NCI-H2107 (cell line): ENCODE measurements around the gene MXD1.

Source experiments
- DNase-seq: peaks from one replicate; lab custom pipeline; 2025; lab: John Stamatoyannopoulos, UW

The MXD1 gene

DNA sequence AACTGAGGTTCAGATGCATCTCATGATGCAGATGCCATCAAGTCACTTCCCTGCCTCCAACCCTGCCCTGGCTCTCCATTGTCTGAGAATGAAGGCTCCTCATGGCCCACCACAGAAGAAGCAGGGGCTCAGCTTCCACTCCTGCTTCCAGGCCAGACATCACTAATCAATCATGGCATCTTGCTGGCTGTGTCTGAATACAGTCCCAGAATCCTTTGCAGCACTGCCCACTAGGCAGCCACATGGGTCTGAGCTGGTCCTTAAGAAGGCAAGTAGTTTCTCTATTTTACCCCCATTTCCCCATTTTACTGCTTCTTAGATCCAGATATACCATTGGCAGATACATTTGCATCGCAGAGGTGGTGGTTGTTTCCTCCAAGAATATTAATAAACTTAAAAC is 39.2 kb downstream of the MXD1 start:
- no peak for DNase-seq

DNA sequence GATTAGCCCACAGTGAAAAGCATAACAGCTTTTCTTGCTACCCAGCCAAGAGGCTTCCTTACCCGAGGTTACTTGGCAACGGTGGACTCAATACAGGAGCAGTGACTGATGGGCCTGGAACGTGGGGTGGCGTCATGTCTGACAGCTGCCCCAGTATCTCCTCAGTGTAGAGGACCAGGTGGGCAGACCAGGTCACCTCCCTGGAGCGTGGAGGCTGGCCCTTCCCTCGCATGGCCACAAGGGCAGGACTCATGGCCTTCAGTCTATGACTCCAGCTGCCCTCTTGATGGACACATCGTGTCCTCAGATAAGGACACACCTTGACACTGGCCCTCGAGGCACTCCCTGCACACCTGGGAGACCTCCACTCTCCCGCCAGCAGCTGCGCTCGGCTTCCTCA is 40.1 kb downstream of the MXD1 start:
- DNase-seq = no peak

DNA sequence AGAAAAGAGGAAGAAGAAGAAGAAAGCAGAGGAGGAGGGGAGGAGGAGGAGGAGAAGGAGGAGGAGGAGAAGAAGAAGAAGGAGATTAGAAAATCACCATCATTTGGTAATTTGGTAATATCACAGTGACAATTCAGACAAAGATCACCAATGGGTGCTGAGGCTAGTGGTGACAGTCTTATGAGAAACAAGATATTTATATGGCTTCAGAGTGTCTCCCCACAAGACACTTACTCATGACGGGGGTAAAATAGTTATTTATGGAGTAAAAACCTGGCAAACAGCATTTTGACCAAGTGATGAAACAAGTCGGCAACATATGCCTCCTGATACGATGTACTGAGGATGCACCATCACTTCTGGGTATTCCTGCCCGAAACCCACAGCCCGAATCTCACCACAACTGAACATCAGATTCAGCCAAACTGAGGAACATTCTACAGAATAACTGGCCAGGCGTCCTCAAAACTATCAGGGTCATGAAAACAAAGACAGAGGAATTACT is 41.6 kb downstream of the MXD1 start:
- no peak for DNase-seq

DNA sequence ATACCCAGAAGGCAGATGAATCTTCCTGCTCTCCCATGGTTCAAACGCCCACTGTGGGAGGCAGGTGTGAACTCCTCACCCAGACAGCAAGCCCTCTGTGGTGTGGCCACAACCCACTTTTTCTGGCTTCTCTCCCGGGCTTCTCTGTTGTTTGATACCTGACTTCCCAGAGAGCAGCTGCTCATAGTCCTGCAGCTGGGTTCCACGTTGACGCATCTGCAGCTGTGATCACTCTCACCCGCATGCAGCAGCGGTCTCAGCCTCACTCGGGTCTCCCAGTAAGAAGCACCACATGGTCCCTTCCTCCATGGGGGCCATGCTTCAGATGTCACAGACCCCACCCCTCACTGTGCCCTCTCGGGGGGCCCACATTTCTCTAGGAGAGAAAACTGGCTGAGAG is 43.1 kb downstream of the MXD1 start:
- no peak for DNase-seq

DNA sequence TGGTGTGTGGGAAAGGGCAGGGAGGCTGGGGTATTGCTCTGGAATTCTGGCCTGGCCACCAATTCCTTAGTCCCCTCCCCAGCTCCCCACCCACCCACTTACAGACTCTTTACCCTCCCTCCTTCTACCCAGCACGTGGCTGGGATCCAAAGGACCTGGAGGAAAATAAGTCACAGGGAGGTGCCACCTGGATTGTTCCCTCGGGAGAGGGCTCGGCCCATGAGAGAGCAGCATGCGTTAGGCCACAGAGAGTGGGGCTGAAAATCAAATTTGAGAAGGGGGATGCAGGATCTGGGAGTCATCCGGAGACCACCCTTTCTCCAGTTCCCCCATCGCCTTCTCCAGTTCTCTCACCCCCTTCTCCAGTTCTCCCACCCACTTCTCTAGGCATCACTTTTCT is 43.6 kb downstream of the MXD1 start:
- no peak for DNase-seq

DNA sequence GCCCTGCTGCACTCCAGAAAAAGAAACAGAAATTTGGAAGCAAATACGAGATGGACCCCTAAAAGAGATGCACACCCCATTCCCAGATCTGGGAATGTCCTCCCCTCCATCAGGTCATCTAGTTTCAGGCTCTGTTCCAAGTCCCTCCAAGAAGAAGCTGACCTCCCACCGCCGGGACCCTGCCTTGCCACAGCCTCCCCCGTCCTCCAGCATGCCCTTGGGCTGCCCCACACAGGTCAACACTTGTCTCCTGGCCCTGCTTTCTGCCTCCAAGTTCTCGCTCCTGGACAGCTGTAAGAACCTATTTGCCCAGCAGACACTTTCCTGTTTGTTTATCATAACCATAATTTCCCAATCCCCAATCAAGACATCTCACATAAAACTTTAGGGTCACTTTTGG is 44.5 kb downstream of the MXD1 start:
- DNase-seq = no peak

DNA sequence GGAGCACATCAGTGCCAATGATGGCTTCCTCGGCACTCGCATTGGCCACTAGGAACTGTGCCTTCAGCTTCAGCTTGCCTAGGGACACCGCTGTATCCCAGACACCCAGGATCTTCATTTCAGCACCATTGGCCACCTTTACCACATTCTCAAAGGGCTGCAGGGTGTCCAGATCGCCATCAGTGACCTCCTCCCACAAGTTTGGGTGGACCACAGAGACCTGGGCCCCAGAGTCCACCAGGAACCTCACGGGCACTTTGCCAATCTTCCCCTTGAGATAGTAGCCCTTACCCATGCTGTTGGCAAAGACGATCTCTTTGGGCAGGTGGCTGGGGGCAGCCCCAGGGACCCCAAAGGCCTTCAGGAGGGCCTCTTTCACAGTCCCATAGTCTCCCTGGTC is 45.9 kb downstream of the MXD1 start:
- no peak for DNase-seq

DNA sequence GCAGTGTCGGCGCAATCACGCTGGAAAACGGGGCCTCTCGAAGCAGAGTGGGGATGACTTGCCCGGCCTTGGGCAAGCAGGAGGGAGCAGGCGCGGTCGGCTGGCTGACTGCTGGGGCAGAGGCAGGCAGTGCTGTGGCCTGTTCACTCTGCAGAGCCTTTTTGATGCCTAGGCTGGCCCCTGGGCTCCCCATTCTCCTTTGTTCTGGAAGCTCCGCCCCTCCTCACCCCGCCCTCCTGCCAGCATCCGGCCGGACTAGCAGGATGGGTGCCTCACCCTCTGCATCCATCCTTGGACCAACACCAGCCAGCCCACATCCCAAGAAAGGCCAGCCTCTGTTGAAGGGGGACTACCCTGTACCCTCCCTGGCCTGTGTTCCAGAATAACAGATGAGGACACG is 46.6 kb downstream of the MXD1 start, which contains the start of gene ASPRV1:
Gene ASPRV1, minus strand, starts transcription at position 136 of the 400 bp plus-strand sequence. CDS start 195 bp downstream, outside the sequence.
- DNase-seq = no peak

DNA sequence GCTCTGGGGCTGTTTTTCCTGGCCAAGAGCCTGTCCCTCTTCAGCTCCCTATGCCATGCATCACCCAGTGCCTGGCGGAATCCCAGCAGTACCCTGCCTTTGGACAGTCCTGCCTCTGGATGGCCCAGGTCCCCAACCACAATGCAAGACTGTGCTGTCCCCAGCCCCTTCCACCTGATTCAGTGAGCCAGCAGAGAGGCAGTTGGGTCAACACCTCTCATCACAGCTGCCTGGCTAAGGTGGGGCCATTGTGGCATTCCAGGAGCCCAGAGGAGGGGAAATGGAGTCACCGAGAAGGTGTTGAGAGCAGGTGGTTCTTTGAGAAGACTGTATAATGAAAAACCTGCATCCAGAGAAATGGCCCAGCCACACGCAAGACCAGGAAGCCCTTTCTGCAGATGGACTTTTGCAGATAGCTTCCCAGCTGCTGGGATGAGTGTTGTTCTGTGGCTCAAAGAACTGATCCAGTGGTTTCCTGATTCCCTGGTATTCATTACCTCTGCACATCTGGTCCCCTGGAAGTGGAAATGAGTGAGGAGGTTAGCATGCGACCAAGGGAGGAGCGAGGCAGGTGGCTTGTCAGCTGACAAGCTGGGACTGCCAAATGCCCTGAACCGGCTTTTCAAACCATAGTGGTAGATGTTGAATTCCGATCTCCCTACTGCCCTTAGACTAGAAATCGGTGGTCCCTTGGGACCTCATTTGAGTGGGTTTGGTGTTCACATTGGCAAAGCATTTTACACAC is 48.2 kb downstream of the MXD1 start:
- DNase-seq = no peak

DNA sequence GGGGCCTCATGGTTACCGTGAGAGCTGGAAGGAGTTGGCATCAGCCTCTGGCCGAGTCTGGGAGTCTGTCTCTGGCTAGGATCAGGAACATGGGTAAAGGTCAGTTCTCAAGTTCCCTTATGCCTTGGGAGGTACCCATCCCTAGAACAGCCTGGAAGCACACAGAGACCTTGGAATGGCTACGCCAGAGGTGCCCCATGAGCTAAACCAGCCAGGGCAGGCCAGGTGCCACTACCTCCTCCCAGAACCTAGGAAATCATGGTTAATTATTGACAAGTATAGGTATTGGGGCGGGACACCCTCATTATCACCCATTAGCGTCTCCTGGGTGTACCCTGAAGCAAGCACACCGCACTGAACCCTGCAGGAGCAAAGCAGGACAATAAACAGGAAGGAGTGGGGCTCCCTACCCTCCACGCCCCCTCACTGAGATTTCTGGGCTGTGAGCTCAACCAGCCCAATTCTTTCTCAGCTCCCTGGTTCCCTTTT is 49.5 kb downstream of the MXD1 start:
- DNase-seq = no peak

DNA sequence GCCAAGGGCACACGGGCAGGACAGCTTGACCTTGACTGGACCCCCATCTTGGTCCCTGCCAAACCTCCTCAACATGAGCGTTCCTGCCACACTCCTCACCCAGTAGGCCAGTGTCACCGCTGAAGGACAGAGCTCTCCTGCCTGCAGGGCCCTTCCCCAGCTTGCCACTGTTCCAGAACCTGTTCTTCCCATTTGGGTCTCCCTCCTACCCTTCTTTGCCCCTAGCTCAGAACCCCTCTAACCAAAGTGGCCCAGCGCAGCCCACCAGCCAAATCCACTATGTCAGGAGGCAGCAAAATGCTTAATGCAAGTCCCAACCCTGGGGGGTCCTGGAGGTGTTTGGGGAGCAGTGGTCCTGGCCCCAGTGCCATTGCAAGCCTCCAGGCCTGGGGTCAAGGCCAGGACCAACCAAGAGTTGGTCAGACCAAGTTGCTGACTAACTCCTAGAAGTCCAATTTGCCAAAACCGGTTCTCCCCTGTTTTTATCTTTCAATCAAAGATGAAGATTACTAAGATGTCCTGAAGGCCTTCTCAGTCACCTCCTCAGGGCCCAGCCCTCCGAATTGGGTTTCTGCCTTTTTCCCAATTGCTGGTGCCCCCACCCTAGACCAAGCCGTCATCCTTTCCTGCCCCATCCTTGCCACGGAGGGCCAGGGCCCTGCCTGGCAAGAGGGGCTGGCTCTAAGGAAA is 51.0 kb downstream of the MXD1 start:
- no peak for DNase-seq

DNA sequence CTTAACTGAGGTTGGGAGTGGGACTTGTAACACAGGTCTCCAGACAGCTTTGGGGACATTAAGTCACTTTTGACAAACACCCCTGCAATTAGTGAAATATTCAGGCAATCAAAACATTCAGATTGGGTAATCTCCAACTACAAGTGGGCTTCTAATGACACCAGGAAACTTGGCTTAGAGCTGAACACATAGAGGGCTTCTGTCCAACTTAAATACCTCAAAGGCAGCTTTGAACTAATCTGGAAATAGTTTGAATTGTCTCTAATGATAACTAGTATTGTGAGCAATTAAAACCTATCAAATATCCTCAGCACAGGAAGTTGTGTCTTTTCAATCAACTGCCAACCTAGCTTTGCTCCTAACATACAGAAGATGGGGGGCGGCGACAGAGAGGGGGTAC is 51.6 kb downstream of the MXD1 start:
- no peak for DNase-seq

DNA sequence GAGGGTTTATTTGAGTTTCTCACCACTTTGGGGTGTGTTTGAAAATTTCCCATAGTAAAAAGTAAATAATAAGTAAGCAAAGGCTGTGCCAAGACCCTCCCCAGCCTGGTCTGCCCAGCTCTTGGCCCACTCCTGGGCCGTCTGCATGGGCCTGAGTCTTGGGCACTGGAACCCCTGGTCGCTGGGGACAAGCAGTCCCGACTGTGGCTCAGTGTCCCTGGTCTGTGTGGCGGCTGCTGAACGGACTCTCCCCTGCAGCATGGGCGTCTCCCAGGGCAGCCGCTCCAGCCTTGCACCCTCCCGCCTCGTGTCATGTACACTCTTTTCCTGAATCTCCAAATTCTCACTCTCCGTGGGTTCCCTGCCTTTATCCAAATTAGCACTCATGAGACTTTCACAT is 53.7 kb downstream of the MXD1 start:
- no peak for DNase-seq

DNA sequence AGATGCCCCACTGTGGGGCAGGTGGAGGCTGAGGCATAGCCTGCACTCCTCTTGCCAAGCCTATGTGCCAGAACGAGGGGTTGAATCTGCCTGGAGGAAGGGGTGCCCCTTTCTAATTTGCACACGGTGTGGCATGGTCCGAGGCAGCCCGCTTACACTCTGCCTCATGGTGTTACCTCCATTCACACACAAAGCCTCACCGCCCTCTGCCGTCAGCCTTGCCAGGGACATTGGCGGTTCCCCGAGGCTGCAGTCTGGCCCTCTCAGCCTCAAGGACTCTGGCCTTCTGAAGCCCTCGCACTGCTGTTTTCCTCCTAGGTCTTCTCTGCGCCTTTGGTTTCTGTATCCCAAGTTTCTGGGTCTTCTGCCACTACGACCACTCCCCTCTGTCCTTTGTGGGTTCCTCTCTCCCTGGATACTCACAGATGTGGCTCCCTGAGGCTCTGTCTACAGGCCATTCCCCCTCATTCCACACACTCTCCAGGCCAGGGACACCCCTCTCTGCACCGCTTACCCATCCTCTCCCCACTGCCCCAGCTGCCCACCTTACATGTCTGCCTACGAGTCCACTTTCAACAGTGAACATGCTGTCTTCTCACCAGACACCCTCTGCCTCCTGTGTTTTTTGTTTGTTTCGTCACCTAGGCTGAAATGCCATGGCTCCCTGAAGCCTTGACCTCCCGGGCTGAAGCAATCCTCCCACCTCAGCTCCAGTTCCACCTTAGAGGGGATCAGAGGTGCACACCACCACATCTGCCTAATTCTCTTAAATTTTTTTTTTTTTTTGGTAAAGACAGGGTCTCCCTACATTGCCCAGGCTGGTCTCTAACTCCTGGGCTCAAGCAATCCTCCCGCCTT is 54.4 kb downstream of the MXD1 start:
- no peak for DNase-seq

DNA sequence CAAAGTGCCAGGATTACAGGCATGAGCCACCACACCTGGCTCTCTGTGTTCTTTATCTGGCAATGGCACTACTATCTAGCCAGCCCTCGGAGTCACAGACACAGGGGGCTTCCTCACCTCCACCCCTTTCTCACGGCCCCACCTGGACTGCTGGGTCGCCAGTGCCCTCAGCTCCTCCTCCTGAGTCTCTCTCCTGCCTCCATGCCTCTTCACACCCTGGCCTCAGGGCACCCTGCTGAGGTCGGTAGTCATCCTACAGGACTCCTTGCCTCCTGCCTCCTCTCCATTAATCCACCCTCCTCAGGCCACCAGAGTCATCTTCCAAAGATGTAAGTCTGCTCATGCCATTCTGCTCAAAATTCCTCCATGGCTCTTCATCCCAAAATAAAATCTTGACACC is 55.1 kb downstream of the MXD1 start:
- DNase-seq = no peak

DNA sequence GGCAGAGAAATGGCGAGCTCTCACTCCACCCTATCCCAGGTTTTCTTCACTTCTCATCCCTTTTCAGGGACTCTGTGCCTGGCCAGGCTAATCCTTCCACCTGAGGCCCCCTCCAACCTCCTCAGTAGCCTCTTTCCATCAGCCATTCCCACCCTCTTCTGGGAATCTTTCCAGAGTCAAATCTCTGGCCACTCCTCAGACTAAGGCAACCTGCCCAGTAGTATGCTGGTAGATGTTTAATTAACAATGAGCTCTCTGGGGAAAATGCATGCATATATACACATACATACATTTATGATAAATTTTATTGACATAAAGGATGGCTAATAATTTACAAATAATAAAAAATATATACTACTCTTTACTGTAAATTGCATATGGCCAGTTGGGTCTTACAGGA is 57.9 kb downstream of the MXD1 start:
- DNase-seq = no peak

DNA sequence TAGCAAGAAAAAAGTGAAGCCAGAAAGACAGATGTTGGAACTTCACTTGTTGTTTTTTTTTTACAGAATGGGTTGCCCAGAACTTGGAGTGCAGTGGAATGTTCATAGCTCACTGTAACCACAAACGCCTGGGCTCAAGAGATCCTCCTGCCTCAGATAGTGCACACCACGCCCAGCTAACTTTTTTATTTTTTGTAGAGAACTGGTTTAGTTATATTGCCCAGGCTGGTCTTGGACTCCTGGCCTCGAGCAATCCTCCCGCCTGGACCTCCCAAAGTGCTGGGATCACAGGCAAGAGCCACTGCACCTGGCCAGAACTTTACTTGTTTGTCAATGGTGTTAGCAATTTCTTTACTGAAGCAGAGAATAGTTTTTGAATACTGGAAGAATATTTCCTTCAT is 58.4 kb downstream of the MXD1 start:
- DNase-seq = no peak

DNA sequence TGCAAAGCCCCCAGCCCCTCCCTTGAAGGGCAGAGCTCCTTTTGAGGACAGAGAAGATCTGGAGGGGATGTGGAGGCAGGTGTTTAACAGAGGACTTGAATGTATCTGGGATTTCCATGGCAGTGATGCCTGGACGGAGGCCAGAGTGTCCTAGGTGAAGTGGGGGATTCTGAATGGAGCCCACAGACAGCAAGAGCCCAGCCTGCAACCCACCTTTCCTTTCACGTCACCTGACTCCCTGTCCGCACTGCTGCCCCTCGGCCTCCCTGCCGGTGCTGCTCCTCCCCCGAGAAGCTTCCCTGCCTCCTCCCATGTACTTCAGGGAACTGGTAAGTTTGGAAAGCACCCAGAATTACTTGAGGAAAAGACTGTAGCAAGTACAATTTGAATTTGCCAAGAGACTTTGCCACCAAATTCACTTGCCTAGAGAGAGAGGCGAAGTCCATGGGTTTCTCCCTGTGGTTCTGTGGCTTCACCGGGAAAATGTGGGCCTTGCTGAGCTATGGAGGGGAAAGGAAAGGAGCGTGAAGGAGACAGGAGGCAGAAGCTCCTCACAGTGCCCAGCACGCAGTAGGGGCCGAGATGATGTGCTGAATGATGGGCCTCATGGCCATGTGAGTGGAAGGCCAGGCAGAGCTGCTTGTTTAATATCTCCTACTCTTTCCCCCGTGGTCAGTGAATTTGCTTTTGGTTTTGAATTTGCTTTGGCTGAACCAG is 60.4 kb downstream of the MXD1 start:
- DNase-seq = no peak

DNA sequence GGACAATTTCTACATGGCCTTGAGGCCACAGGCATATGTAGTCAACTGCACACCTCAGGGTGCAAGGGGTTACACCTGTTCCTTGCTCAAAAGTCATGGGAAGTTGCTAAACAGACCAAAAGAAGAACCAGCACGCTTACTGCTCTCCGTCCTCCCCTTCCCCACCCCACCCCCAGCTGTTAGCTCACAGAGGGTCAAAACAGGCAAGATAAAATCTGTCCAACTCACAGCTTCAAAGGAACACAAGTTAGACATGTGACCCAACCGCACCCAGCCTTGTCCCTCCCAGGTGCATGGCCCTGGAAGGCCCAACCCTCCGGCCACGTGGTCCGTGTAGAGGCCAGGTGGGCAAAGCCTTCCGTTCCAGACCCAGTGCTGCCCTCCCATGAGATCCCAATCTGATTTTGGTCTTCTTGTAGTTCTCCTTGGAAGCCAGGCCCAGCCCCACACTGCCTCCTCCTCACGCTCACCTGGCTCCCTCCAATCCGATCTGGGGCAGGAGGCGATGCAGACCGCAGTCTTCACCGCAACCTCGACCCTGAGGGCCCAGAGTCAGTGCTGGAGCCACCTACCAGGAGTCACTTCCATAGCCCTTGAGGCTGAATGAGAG is 61.0 kb downstream of the MXD1 start:
- no peak for DNase-seq

DNA sequence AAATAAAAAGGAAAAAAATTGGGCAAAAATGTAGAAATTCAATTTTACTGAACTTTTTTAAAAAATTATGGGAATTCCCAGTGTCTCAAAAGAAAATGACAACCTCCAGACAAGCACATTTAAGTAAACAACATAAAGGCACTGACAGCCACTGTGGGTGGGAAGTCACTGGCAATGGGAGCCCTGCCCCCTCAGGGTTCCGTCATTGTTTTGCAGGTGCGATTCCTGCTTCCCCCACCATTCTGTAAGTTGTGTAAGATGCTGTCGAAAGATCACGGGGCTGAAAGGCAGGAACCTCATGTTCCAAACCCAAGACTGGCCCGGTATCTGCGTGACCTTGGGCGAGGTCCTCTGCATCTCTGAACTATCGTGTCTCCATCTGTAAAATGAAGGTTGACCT is 62.3 kb downstream of the MXD1 start:
- no peak for DNase-seq

DNA sequence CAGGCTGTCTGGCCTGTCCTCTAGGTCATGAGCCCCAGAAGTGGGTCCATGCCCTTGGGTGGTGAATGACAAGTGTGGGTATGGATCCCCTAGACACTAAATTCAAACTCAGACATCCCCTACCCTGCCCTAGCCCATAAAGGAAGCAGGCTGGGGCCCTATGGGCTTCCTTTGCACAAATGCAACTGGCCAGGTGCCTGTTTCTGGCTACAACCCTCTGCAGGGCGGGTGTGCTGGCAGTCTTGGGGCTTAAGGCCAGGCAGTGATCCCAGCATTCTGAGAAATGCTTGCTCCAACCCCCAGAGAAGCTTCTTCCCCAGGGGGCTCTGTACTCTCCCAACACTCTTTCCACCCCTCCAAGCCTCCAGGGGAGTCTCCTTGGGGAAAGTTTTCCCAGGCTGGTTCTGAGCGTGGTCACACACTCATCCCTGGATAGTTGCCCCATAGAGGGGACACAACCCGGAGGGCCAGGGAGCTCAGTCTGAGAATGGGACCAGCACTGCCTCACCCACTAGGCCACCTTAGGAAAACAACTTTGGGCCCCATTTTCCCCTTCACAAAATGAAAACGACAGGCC is 63.1 kb downstream of the MXD1 start:
- no peak for DNase-seq
